GM12878 (cell line): ENCODE measurements around the gene ALG12. TPM values are rescaled to one million over a fixed set of nuclear protein-coding genes. Genes with fewer than 3 reads are reported as not detected.

ENCODE experiments used
- ATAC-seq: fragments of 200-7000 bp; cut with Tn5 transposase; 3 replicates; pipeline ENCODE4 v1.9.1; 2020; ENCODE audit warnings: mild to moderate bottlenecking, moderate library complexity
- BruUV-seq: library from RNA; stranded (reverse); fragments of 400-500 nt; replicated peaks from 2 replicates; lab custom pipeline; 2021; lab: Mats Ljungman, UMichigan
- CTCF ChIA-PET: fragments of 300-600 bp; sonication (Branson Sonifier 250); formaldehyde crosslinking; extraction: SDS; loops from one replicate; lab custom pipeline; 2021; ENCODE audit warnings: inconsistent platforms; lab: Yijun Ruan, JAX
- POLR2A ChIA-PET: fragments of 350-600 bp; formaldehyde crosslinking; extraction: SDS; loops from one replicate; lab custom pipeline; 2021; ENCODE audit warnings: inconsistent platforms; lab: Charles Lee
- RAD21 ChIA-PET: fragments of 300-600 bp; sonication (Branson Sonifier 250); formaldehyde crosslinking; loops from one replicate; lab custom pipeline; 2023; ENCODE audit warnings: antibody characterized with exemption; ENCODE audit not compliant: unreplicated experiment; lab: Charles Lee
- SMC1A ChIA-PET: fragments of 300-600 bp; sonication (Branson Sonifier 250); formaldehyde crosslinking; loops from one replicate; lab custom pipeline; 2023; ENCODE audit not compliant: unreplicated experiment, uncharacterized antibody; lab: Charles Lee
- DNase-seq: peaks from one replicate; pipeline ENCODE4 v3.0.0-alpha.2; 2011; ENCODE audit warnings: low read depth, low spot score
- FAIRE-seq: peaks from 3 replicates; lab custom pipeline; 2011; peaks lifted over from hg19 to GRCh38; lab: Jason Lieb, UNC
- H2AFZ ChIP-seq: 2 replicates; pipeline ENCODE4 v1.6.0; 2011; ENCODE audit warnings: low read depth, low read length, control low read depth; ENCODE audit not compliant: control insufficient read depth
- H3K27ac ChIP-seq: 2 replicates; pipeline ENCODE4 v1.5.1; 2011; ENCODE audit warnings: control low read depth; ENCODE audit not compliant: control insufficient read depth, insufficient read depth
- H3K27me3 ChIP-seq, 2 experiments: replicated peaks in 1 of 2; 2 replicates each; pipeline versions ENCODE4 v1.6.0 to v1.6.1; 2011; ENCODE audit warnings: low read length in 1 of 2; ENCODE audit not compliant: control insufficient read depth in 2 of 2, insufficient read depth in 2 of 2
- H3K36me3 ChIP-seq, 2 experiments: 2 replicates each; pipeline ENCODE4 v1.5.1; 2011; ENCODE audit warnings: low read length in 1 of 2; ENCODE audit not compliant: control insufficient read depth in 2 of 2, insufficient read depth in 2 of 2
- H3K4me1 ChIP-seq: 2 replicates; pipeline ENCODE4 v1.6.1; 2011; ENCODE audit warnings: mild to moderate bottlenecking, low read length, moderate library complexity, mixed read lengths; ENCODE audit not compliant: control insufficient read depth, insufficient read depth
- H3K4me2 ChIP-seq: 2 replicates; pipeline ENCODE4 v1.6.0; 2011; ENCODE audit warnings: control low read depth; ENCODE audit not compliant: control insufficient read depth, insufficient read depth
- H3K4me3 ChIP-seq: fragments of 200-600 bp; sonication (generic); 2 replicates; pipeline ENCODE4 v1.5.1; 2016
- H3K79me2 ChIP-seq: 2 replicates; pipeline ENCODE4 v1.6.0; 2011; ENCODE audit warnings: low read length; ENCODE audit not compliant: control insufficient read depth, insufficient read depth
- H3K9ac ChIP-seq: 2 replicates; pipeline ENCODE4 v1.8.0; 2011; ENCODE audit warnings: low read length, control low read depth, mixed read lengths; ENCODE audit not compliant: control insufficient read depth, insufficient read depth
- H3K9me3 ChIP-seq: replicated peaks from 3 replicates; pipeline ENCODE4 v1.5.1; 2011; ENCODE audit warnings: mild to moderate bottlenecking, low read length; ENCODE audit not compliant: control insufficient read depth, insufficient read depth
- H4K20me1 ChIP-seq: 2 replicates; pipeline ENCODE4 v1.6.0; 2011; ENCODE audit not compliant: control insufficient read depth, insufficient read depth
- CHD2 ChIP-seq: IDR thresholded peaks from 2 replicates; pipeline ENCODE4 v1.6.1; 2011; ENCODE audit warnings: low read depth, low read length, improper control_type of control experiment, borderline replicate concordance
- E4F1 ChIP-seq: fragments of 450-650 bp; IDR thresholded peaks from 2 replicates; pipeline ENCODE4 v1.6.1; 2018; ENCODE audit warnings: borderline replicate concordance, mild to moderate bottlenecking; ENCODE audit not compliant: partially characterized antibody
- MEF2A ChIP-seq: IDR thresholded peaks from 2 replicates; pipeline ENCODE4 v1.6.1; 2011; ENCODE audit warnings: low read depth, mild to moderate bottlenecking, low read length, moderate library complexity; ENCODE audit not compliant: insufficient read depth
- NBN ChIP-seq: fragments of 450-650 bp; IDR thresholded peaks from 2 replicates; pipeline ENCODE4 v1.6.1; 2016
- PAX8 ChIP-seq: fragments of 450-650 bp; IDR thresholded peaks from 2 replicates; pipeline ENCODE4 v1.6.1; 2017; ENCODE audit warnings: mild to moderate bottlenecking, moderate library complexity
- SP1 ChIP-seq: IDR thresholded peaks from one replicate; pipeline ENCODE4 v1.6.1; 2011; ENCODE audit warnings: low read depth, low read length
- ZNF217 ChIP-seq: fragments of 450-650 bp; IDR thresholded peaks from 2 replicates; pipeline ENCODE4 v1.6.1; 2017; ENCODE audit warnings: antibody characterized with exemption, mild to moderate bottlenecking
- ZZZ3 ChIP-seq: IDR thresholded peaks from 2 replicates; pipeline ENCODE4 v1.6.1; 2011; ENCODE audit warnings: low read depth; ENCODE audit not compliant: control insufficient read depth, insufficient read length
- WGBS: methylation state at CpG from one replicate; pipeline ENCODE4 v1.1.6; 2016; ENCODE audit warnings: low lambda C conversion rate; ENCODE audit not compliant: insufficient replicate concordance, insufficient coverage; ENCODE audit errors: missing lambda C conversion rate; 5-methylcytosine and 5-hydroxymethylcytosine counted together
- in situ Hi-C: fragments of 300-500 bp; cut with MboI; formaldehyde crosslinking; loops from 9 replicates; pipeline ENCODE4 v1.14.3; 2018; ENCODE audit warnings: mixed read lengths
- intact Hi-C: fragments of 100-400 bp; cut with micrococcal nuclease; formaldehyde crosslinking; loops from one replicate; pipeline ENCODE4 v1.14.2; 2022; ENCODE audit not compliant: unreplicated experiment
- polyA plus RNA-seq, 11 experiments: library from polyadenylated mRNA; depleted of rRNA in 4 of 11; unstranded in 6 of 11; stranded (reverse) in 5 of 11; fragments of >200 nt; fragmentation: Nextera tagmentation in 4 of 11; fragmentation: Illumina TruSeq in 1 of 11; extraction: Ambion mirVana in 4 of 11; extraction: Trizol in 1 of 11; gene quantifications; 1 replicate in 1 of 11; 2 replicates in 10 of 11; pipeline versions ENCODE4 v1.2.1 to v1.2.3, GENCODE V29; 2011 to 2016; ENCODE audit warnings: inconsistent platforms in 2 of 11, missing spikeins in 2 of 11, low read depth in 1 of 11
- total RNA-seq, 4 experiments: library from RNA; depleted of rRNA in 3 of 4; stranded (reverse); fragments of >200 nt in 3 of 4; fragmentation: Illumina TruSeq in 1 of 4; extraction: Trizol in 1 of 4; gene quantifications; 2 replicates each; pipeline versions ENCODE4 v1.2.1 to v1.2.3, GENCODE V29; 2013 to 2021

The ALG12 gene
- total and polyA plus RNA-seq, 10 of the 15 experiments (the other 5 are each of a cell fraction or from before 2014, with no cell fraction given), result 0.22 to 23.4 (median 6.6) TPM

GRCh38 chr22:49884075-49884474, 34.2 kb downstream of the ALG12 start (continued):
- no peak for TF ChIP-seq E4F1
- no peak for TF ChIP-seq SP1
- no peak for TF ChIP-seq ZZZ3
- no peak for TF ChIP-seq MEF2A
- TF ChIP-seq NBN, result no peak
- no peak for TF ChIP-seq PAX8
- TF ChIP-seq, all 136 proteins: peak for 0

- no peak for TF ChIP-seq CHD2
- no peak for TF ChIP-seq ZNF217
- H3K4me1 ChIP-seq, result peaks cover 28% of the 10 kb centered on the region
- POLR2A ChIA-PET, result no interaction called here
- H3K4me3 ChIP-seq, result no peak overlapping the region
- ATAC-seq, result no peak
- SMC1A ChIA-PET, result interaction anchor here (1.6 to 2.2 kb wide), 2 partner anchors 31 to 59 kb away, joined by 4 to 8 read pairs; no protein-coding TSS in a partner anchor
- WGBS, result 96% methylated on average over 4 of the region's 4 CpGs
- CTCF ChIA-PET, result no interaction called here
- H3K9ac ChIP-seq, result no peak overlapping the region
- no peak overlapping the region for H2AFZ ChIP-seq
- intact Hi-C loops, result no loop called here
- no peak overlapping the region for H3K27ac ChIP-seq
- peaks cover under 1% of the 10 kb centered on the region; the same call in 1 of the 3 replicates for H3K9me3 ChIP-seq
- in situ Hi-C loops, result no loop called here
- no TSS peak for BruUV-seq
- H3K27me3 ChIP-seq, result no peaks in the 10 kb centered on the region
- H3K79me2 ChIP-seq, result peaks cover 36% of the 10 kb centered on the region
- no peak for FAIRE-seq
- H4K20me1 ChIP-seq, result no peaks in the 10 kb centered on the region
- H3K36me3 ChIP-seq, result peaks cover 31 to 32% of the 10 kb centered on the region in 2 experiments
- H3K4me2 ChIP-seq, result no peak overlapping the region
- no peak for DNase-seq
- RAD21 ChIA-PET, result no interaction called here
Measured at GRCh38 chr22:49883294-49883640, 35.0 kb downstream of the ALG12 start.
